Measurements from ENCODE around the gene PTMS. TPM values are rescaled to one million over a fixed set of nuclear protein-coding genes. Genes with fewer than 3 reads are reported as not detected.

PTMS gene
- total and polyA plus RNA-seq, 2 donors (not counting 1 experiment from before 2014, with no cell fraction given) = 63.6 to 312 TPM

- Histone ChIP-seq H4K20me1 (ENCODE audit: control insufficient read depth, extremely low read depth, insufficient read depth, low read length) (peaks cover 7% of the 10 kb centered on the region), H3K4me3 (replicated peaks in 1 of 4; ENCODE audit: control extremely low read depth in 1 of 4, insufficient read depth in 1 of 4, low read depth in 3 of 4, low read length in 4 of 4) (peak overlapping the region; percentile 82 to 93 (median 90)), H3K4me2 (ENCODE audit: extremely low read depth, insufficient read depth, low read length) (peak overlapping the region; percentile 95), H3K36me3 (ENCODE audit: control insufficient read depth, insufficient read depth, low read length) (peaks cover 13% of the 10 kb centered on the region), H3K27ac (ENCODE audit: insufficient read depth, low read length) (peak overlapping the region; percentile 60), H3K27me3 (ENCODE audit: control insufficient read depth, insufficient read depth, low read length) (no peaks in the 10 kb centered on the region), H3K4me1 (ENCODE audit: control insufficient read depth, extremely low read depth, insufficient read depth, low read length) (peaks cover 27% of the 10 kb centered on the region), H3K9me3 (ENCODE audit: control insufficient read depth, insufficient read depth, low read depth, low read length) (no peaks in the 10 kb centered on the region), H2AFZ (ENCODE audit: low read length) (no peak overlapping the region), H3K79me2 (ENCODE audit: control insufficient read depth, insufficient read depth, low read length) (peaks cover 34% of the 10 kb centered on the region), H3K9ac (ENCODE audit: insufficient read depth, low read length) (peak overlapping the region; percentile 73)
- no peak for TF ChIP-seq EZH2 (IDR thresholded peaks at IDR 0.05; ENCODE audit: low read length, missing control alignments)
- DNase-seq (ENCODE audit: low read depth in 2 of 2) = peak in 1 of 2 donors; percentile 36
These were observed 1.5 kb downstream of the PTMS start for GRCh38 chr12:6767353-6768319.

GRCh38 chr12:6768437-6768914, 2.3 kb downstream of the PTMS start:
- peak overlapping the region; percentile 95 for H3K4me2 ChIP-seq (ENCODE audit: extremely low read depth, insufficient read depth, low read length)
- H4K20me1 ChIP-seq (ENCODE audit: control insufficient read depth, extremely low read depth, insufficient read depth, low read length) = peaks cover 7% of the 10 kb centered on the region
- no peak for TF ChIP-seq EZH2 (IDR thresholded peaks at IDR 0.05; ENCODE audit: low read length, missing control alignments)
- TF ChIP-seq, protein P1, sequence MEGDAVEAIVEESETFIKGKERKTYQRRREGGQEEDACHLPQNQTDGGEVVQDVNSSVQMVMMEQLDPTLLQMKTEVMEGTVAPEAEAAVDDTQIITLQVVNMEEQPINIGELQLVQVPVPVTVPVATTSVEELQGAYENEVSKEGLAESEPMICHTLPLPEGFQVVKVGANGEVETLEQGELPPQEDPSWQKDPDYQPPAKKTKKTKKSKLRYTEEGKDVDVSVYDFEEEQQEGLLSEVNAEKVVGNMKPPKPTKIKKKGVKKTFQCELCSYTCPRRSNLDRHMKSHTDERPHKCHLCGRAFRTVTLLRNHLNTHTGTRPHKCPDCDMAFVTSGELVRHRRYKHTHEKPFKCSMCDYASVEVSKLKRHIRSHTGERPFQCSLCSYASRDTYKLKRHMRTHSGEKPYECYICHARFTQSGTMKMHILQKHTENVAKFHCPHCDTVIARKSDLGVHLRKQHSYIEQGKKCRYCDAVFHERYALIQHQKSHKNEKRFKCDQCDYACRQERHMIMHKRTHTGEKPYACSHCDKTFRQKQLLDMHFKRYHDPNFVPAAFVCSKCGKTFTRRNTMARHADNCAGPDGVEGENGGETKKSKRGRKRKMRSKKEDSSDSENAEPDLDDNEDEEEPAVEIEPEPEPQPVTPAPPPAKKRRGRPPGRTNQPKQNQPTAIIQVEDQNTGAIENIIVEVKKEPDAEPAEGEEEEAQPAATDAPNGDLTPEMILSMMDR (conservative IDR thresholded peaks at IDR 0.05 in 1 of 2, IDR thresholded peaks at IDR 0.05 in 1 of 2; ENCODE audit: low read depth in 1 of 2, low read length in 2 of 2) = no peak
- H2AFZ ChIP-seq (ENCODE audit: low read length) = no peak overlapping the region
- peak in 1 of 2 donors; percentile 21 for DNase-seq (ENCODE audit: low read depth in 2 of 2)
- peak overlapping the region; percentile 82 to 93 (median 90) for H3K4me3 ChIP-seq (replicated peaks in 1 of 4; ENCODE audit: control extremely low read depth in 1 of 4, insufficient read depth in 1 of 4, low read depth in 3 of 4, low read length in 4 of 4)
- H3K36me3 ChIP-seq (ENCODE audit: control insufficient read depth, insufficient read depth, low read length) = peaks cover 13% of the 10 kb centered on the region
- peak overlapping the region; percentile 50 for H3K9ac ChIP-seq (ENCODE audit: insufficient read depth, low read length)
- no peaks in the 10 kb centered on the region for H3K27me3 ChIP-seq (ENCODE audit: control insufficient read depth, insufficient read depth, low read length)
- H3K9me3 ChIP-seq (ENCODE audit: control insufficient read depth, insufficient read depth, low read depth, low read length) = no peaks in the 10 kb centered on the region
- H3K4me1 ChIP-seq (ENCODE audit: control insufficient read depth, extremely low read depth, insufficient read depth, low read length) = peaks cover 27% of the 10 kb centered on the region
- H3K79me2 ChIP-seq (ENCODE audit: control insufficient read depth, insufficient read depth, low read length) = peaks cover 34% of the 10 kb centered on the region
- peak overlapping the region; percentile 26 for H3K27ac ChIP-seq (ENCODE audit: insufficient read depth, low read length)

DNA sequence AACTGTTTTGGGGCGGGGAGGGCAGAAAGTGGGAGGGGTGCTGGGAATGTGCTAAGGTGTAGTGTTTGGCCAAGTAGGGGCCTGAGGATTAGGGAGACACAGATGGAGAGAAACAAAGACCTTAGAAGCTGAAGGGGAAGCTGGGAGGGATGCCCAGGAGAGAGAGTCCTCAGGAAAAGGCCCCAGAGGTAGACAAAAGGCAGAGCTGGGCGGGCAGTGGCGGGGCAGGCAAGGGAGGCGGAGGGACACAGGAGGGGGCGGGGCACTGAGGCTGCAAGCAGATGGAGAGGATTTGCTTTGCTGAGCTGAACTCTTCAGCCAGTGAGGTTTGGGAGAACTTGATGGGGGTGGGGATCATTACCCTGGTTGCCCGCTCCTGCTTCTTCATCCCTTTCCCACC, 2.8 kb downstream of the PTMS start:
- no peak overlapping the region for H3K27ac ChIP-seq (ENCODE audit: insufficient read depth, low read length)
- H3K4me1 ChIP-seq (ENCODE audit: control insufficient read depth, extremely low read depth, insufficient read depth, low read length) = peaks cover 27% of the 10 kb centered on the region
- peak in 1 of 2 donors; percentile 51 for DNase-seq (ENCODE audit: low read depth in 2 of 2)
- peaks cover 34% of the 10 kb centered on the region for H3K79me2 ChIP-seq (ENCODE audit: control insufficient read depth, insufficient read depth, low read length)
- H3K27me3 ChIP-seq (ENCODE audit: control insufficient read depth, insufficient read depth, low read length) = no peaks in the 10 kb centered on the region
- peaks cover 13% of the 10 kb centered on the region for H3K36me3 ChIP-seq (ENCODE audit: control insufficient read depth, insufficient read depth, low read length)
- no peak overlapping the region for H2AFZ ChIP-seq (ENCODE audit: low read length)
- peaks cover 7% of the 10 kb centered on the region for H4K20me1 ChIP-seq (ENCODE audit: control insufficient read depth, extremely low read depth, insufficient read depth, low read length)
- H3K4me2 ChIP-seq (ENCODE audit: extremely low read depth, insufficient read depth, low read length) = peak overlapping the region; percentile 95
- TF ChIP-seq, protein P1 (conservative IDR thresholded peaks at IDR 0.05 in 1 of 2, IDR thresholded peaks at IDR 0.05 in 1 of 2; ENCODE audit: low read depth in 1 of 2, low read length in 2 of 2) = no peak
- no peak for TF ChIP-seq EZH2 (IDR thresholded peaks at IDR 0.05; ENCODE audit: low read length, missing control alignments)
- H3K4me3 ChIP-seq (replicated peaks in 1 of 4; ENCODE audit: control extremely low read depth in 1 of 4, insufficient read depth in 1 of 4, low read depth in 3 of 4, low read length in 4 of 4) = peak overlapping the region; percentile 82 to 93 (median 90)
- H3K9ac ChIP-seq (ENCODE audit: insufficient read depth, low read length) = peak overlapping the region; percentile 50
- no peaks in the 10 kb centered on the region for H3K9me3 ChIP-seq (ENCODE audit: control insufficient read depth, insufficient read depth, low read depth, low read length)

All from fibroblast of lung (primary cell).